Uterus (tissue), 4 donors: ENCODE results near the gene UBE2D4. TPM values are rescaled to one million over a fixed set of nuclear protein-coding genes. Genes with fewer than 3 reads are reported as not detected.

ENCODE experiments used
- DNase-seq, 2 donors: peaks; one replicate each; pipeline ENCODE4 v3.0.0-alpha.2; 2019 to 2020
- H3K27ac ChIP-seq, 2 donors: fragments of 200-600 bp; sonication (generic); 1 replicate in 1 of 2; 2 replicates in 1 of 2; pipeline ENCODE4 v1.5.1; 2016 to 2018
- H3K27me3 ChIP-seq, 2 donors: fragments of 200-600 bp; sonication (generic); one replicate each; pipeline ENCODE4 v1.5.1; 2018 to 2019; ENCODE audit warnings: control low read depth in 1 of 2
- H3K36me3 ChIP-seq, 2 donors: fragments of 200-600 bp; sonication (generic); one replicate each; pipeline ENCODE4 v1.5.1; 2019; ENCODE audit warnings: control low read depth in 1 of 2
- H3K4me1 ChIP-seq, 2 donors: fragments of 200-600 bp; sonication (generic); one replicate each; pipeline ENCODE4 v1.5.1; 2018 to 2019; ENCODE audit warnings: control low read depth in 1 of 2
- H3K4me3 ChIP-seq, 2 donors: fragments of 200-600 bp; sonication (generic); 1 replicate in 1 of 2; 2 replicates in 1 of 2; pipeline ENCODE4 v1.5.1; 2018 to 2019; ENCODE audit warnings: mild to moderate bottlenecking in 1 of 2
- H3K9me3 ChIP-seq, 2 donors: fragments of 200-600 bp; sonication (generic); one replicate each; pipeline ENCODE4 v1.5.1; 2019; ENCODE audit warnings: control low read depth in 1 of 2
- POLR2A ChIP-seq, 2 donors: fragments of 450-650 bp; IDR thresholded peaks; one replicate each; pipeline ENCODE4 v1.6.1; 2016; ENCODE audit warnings: antibody characterized with exemption in 2 of 2, mild to moderate bottlenecking in 1 of 2, moderate library complexity in 1 of 2
- intact Hi-C: fragments of 100-400 bp; cut with DNase I; formaldehyde crosslinking; loops from one replicate; pipeline ENCODE4 v1.15.1; 2023; ENCODE audit warnings: low total_unique reads
- total RNA-seq, 4 donors: library from RNA; depleted of rRNA in 3 of 4; stranded (reverse); fragments of >200 nt in 3 of 4; gene quantifications; one replicate each; pipeline versions ENCODE4 v1.1.0 to v1.2.4, GENCODE V29; 2014 to 2023
- TF ChIP-seq, protein P1 (sequence below), 4 experiments: fragments of 200-600 bp in 2 of 4; fragments of 450-650 bp in 2 of 4; sonication (generic) in 2 of 4; IDR thresholded peaks; one replicate each; pipeline ENCODE4 v1.5.1; 2016 to 2019; ENCODE audit warnings: antibody characterized with exemption in 4 of 4, mild to moderate bottlenecking in 2 of 4, moderate library complexity in 1 of 4
- donor health status: DM: yes; HTN: yes; CAD: no.

Gene UBE2D4
- total RNA-seq, 4 donors from 2014 or later: 5.1 to 23.8 (median 16.5) TPM

- H3K27me3 ChIP-seq: no peaks in the 10 kb centered on the region
- H3K9me3 ChIP-seq: no peaks in the 10 kb centered on the region
- no peak for DNase-seq
- intact Hi-C loops: no loop called here
- TF ChIP-seq, protein P1, sequence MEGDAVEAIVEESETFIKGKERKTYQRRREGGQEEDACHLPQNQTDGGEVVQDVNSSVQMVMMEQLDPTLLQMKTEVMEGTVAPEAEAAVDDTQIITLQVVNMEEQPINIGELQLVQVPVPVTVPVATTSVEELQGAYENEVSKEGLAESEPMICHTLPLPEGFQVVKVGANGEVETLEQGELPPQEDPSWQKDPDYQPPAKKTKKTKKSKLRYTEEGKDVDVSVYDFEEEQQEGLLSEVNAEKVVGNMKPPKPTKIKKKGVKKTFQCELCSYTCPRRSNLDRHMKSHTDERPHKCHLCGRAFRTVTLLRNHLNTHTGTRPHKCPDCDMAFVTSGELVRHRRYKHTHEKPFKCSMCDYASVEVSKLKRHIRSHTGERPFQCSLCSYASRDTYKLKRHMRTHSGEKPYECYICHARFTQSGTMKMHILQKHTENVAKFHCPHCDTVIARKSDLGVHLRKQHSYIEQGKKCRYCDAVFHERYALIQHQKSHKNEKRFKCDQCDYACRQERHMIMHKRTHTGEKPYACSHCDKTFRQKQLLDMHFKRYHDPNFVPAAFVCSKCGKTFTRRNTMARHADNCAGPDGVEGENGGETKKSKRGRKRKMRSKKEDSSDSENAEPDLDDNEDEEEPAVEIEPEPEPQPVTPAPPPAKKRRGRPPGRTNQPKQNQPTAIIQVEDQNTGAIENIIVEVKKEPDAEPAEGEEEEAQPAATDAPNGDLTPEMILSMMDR (IDR thresholded peaks at IDR 0.05): no peak
- TF ChIP-seq POLR2A (IDR thresholded peaks at IDR 0.05): no peak
- H3K36me3 ChIP-seq: no peaks in the 10 kb centered on the region
- H3K4me3 ChIP-seq: no peak overlapping the region
- H3K27ac ChIP-seq: no peak overlapping the region
- no peaks in the 10 kb centered on the region for H3K4me1 ChIP-seq
These were observed 18.1 kb downstream of the UBE2D4 start for GRCh38 chr7:43944286-43944685.

GRCh38 chr7:43952028-43952427 lies 25.8 kb downstream of the UBE2D4 start:
- Histone ChIP-seq H3K4me3 (no peak overlapping the region), H3K36me3 (no peaks in the 10 kb centered on the region), H3K27ac (no peak overlapping the region), H3K4me1 (no peaks in the 10 kb centered on the region), H3K9me3 (no peaks in the 10 kb centered on the region), H3K27me3 (no peaks in the 10 kb centered on the region)
- no peak for TF ChIP-seq POLR2A (IDR thresholded peaks at IDR 0.05)
- TF ChIP-seq, protein P1 (IDR thresholded peaks at IDR 0.05): no peak
- no peak for DNase-seq
- intact Hi-C loops: no loop called here

GRCh38 chr7:43953071-43953470 lies 26.8 kb downstream of the UBE2D4 start:
- Histone ChIP-seq H3K27ac (no peak overlapping the region), H3K4me3 (no peak overlapping the region), H3K27me3 (no peaks in the 10 kb centered on the region), H3K4me1 (no peaks in the 10 kb centered on the region), H3K9me3 (no peaks in the 10 kb centered on the region), H3K36me3 (no peaks in the 10 kb centered on the region)
- TF ChIP-seq, protein P1 (IDR thresholded peaks at IDR 0.05): no peak
- DNase-seq: no peak
- intact Hi-C loops: no loop called here

DNA sequence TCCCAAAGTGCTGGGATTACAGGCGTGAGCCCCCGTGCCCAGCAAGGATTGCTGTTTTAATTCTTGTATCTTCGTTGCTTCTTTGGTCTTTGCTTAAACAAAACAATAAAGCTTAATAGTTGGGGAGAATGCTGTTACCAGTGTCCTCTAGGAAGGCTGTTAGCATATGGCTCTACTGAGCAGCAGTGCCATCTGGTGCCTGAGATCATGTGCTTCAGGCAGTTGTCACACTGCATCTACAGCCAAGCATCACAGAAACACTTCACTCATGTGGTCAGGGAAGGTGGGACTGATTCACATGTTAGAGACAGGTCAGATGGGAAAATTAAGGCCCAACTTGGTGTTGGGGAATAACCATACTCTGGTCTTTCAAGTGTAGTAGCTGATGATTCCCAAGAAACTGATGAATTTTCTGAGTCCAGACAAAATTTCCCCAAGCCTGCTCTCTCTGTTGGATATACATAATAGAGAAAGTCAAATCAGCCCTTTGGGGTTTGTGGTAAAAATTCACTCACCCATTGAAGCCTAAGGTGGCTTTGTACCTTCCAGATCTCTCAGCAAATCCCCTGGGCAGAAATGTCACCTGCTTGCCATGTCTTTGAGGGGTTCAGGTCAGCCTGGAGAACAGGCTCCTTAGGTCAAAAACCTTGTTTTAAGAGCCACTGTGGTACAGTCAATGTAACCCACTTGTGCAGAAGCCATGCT lies 28.4 kb downstream of the UBE2D4 start:
- Histone ChIP-seq H3K36me3 (no peaks in the 10 kb centered on the region), H3K27me3 (no peaks in the 10 kb centered on the region), H3K4me1 (no peaks in the 10 kb centered on the region), H3K9me3 (no peaks in the 10 kb centered on the region), H3K27ac (no peak overlapping the region), H3K4me3 (no peak overlapping the region)
- no peak for DNase-seq
- intact Hi-C loops: no loop called here
- TF ChIP-seq POLR2A (IDR thresholded peaks at IDR 0.05): no peak
- TF ChIP-seq, protein P1 (IDR thresholded peaks at IDR 0.05): peak in 2 of 4 experiments; percentile 3 to 12

GRCh38 chr7:43956027-43956426 lies 29.8 kb downstream of the UBE2D4 start:
- Histone ChIP-seq H3K27me3 (no peaks in the 10 kb centered on the region), H3K27ac (no peak overlapping the region), H3K9me3 (no peaks in the 10 kb centered on the region), H3K4me1 (no peaks in the 10 kb centered on the region), H3K36me3 (no peaks in the 10 kb centered on the region), H3K4me3 (no peak overlapping the region)
- intact Hi-C loops: no loop called here
- no peak for TF ChIP-seq POLR2A (IDR thresholded peaks at IDR 0.05)
- TF ChIP-seq, protein P1 (IDR thresholded peaks at IDR 0.05): no peak
- no peak for DNase-seq
